Endothelial cell of umbilical vein (primary cell): Measurements from ENCODE around the gene CLN3. TPM values are rescaled to one million over a fixed set of nuclear protein-coding genes. Genes with fewer than 3 reads are reported as not detected.
"Not testable (repeated sequence)": the region's sequence is repeated elsewhere in the genome, so short reads cannot be mapped to it uniquely, and the experiment has no call there.

Experiments used
- BruUV-seq: library from RNA; stranded (reverse); fragments of 400-500 nt; replicated peaks from 2 replicates; lab custom pipeline; 2021; lab: Mats Ljungman, UMichigan
- CTCF ChIA-PET: fragments of 300-600, 350-600 bp; sonication (Branson Sonifier 250); formaldehyde crosslinking; loops from one replicate; lab custom pipeline; 2021; ENCODE audit warnings: antibody characterized with exemption, inconsistent platforms; lab: Charles Lee
- POLR2A ChIA-PET: fragments of 300-600, 350-600 bp; sonication (Branson Sonifier 250); formaldehyde crosslinking; loops from one replicate; lab custom pipeline; 2021; ENCODE audit warnings: antibody characterized with exemption, inconsistent platforms; lab: Charles Lee
- DNase-seq: peaks from one replicate; pipeline ENCODE4 v3.0.0-alpha.2; 2011; ENCODE audit warnings: low read depth, low spot score
- FAIRE-seq: peaks from 2 replicates; lab custom pipeline; 2011; peaks lifted over from hg19 to GRCh38; lab: Jason Lieb, UNC
- H2AFZ ChIP-seq: 2 replicates; pipeline ENCODE4 v1.6.0; 2012; ENCODE audit warnings: low read depth, low read length, control low read depth, inconsistent platforms
- H3K27ac ChIP-seq: 2 replicates; pipeline ENCODE4 v1.5.1; 2011; ENCODE audit warnings: low read depth, mild to moderate bottlenecking, control low read depth, low read length, moderate library complexity; ENCODE audit not compliant: insufficient read depth
- H3K27me3 ChIP-seq, 2 experiments: 2 replicates each; pipeline versions ENCODE4 v1.6.0 to v1.6.1; 2011; ENCODE audit warnings: low read length in 2 of 2, mixed read lengths in 1 of 2; ENCODE audit not compliant: control insufficient read depth in 2 of 2, insufficient read depth in 2 of 2
- H3K36me3 ChIP-seq, 2 experiments: 2 replicates in 1 of 2; 3 replicates in 1 of 2; pipeline ENCODE4 v1.5.1; 2011; ENCODE audit warnings: low read length in 2 of 2, mild to moderate bottlenecking in 1 of 2, moderate library complexity in 1 of 2; ENCODE audit not compliant: control insufficient read depth in 2 of 2, insufficient read depth in 2 of 2; ENCODE audit errors: extremely low read depth in 1 of 2
- H3K4me1 ChIP-seq: 3 replicates; pipeline ENCODE4 v1.5.1; 2011; ENCODE audit warnings: mild to moderate bottlenecking, low read length; ENCODE audit not compliant: control insufficient read depth, insufficient read depth; ENCODE audit errors: extremely low read depth
- H3K4me2 ChIP-seq: 2 replicates; pipeline ENCODE4 v1.6.1; 2011; ENCODE audit warnings: low read length, control low read depth, mixed read lengths; ENCODE audit not compliant: insufficient read depth
- H3K4me3 ChIP-seq, 3 experiments: fragments of 200-600 bp in 1 of 3; sonication (generic), shearing (Covaris generic) in 1 of 3; replicated peaks in 1 of 3; 2 replicates each; pipeline ENCODE4 v1.5.1; 2011 to 2016; ENCODE audit warnings: control low read depth in 3 of 3, low read length in 3 of 3, mild to moderate bottlenecking in 2 of 3, inconsistent platforms in 1 of 3, low read depth in 1 of 3, moderate library complexity in 1 of 3; ENCODE audit not compliant: insufficient read depth in 1 of 3
- H3K79me2 ChIP-seq: 2 replicates; pipeline ENCODE4 v1.6.0; 2012; ENCODE audit warnings: low read length, inconsistent platforms; ENCODE audit not compliant: control insufficient read depth, insufficient read depth
- H3K9ac ChIP-seq: replicated peaks from 2 replicates; pipeline ENCODE3; 2011; ENCODE audit warnings: low read length, control low read depth; ENCODE audit not compliant: insufficient read depth; ENCODE audit errors: extremely low read depth
- H3K9me1 ChIP-seq: replicated peaks from 3 replicates; pipeline ENCODE4 v1.6.0; 2011; ENCODE audit warnings: mild to moderate bottlenecking, low read length; ENCODE audit not compliant: control insufficient read depth, insufficient read depth; ENCODE audit errors: extremely low read depth
- H3K9me3 ChIP-seq: replicated peaks from 2 replicates; pipeline ENCODE4 v1.5.1; 2012; ENCODE audit warnings: low read length, inconsistent platforms; ENCODE audit not compliant: control insufficient read depth, insufficient read depth
- H4K20me1 ChIP-seq: replicated peaks from 2 replicates; pipeline ENCODE3; 2011; ENCODE audit warnings: mild to moderate bottlenecking, low read length; ENCODE audit not compliant: control insufficient read depth, insufficient read depth; ENCODE audit errors: extremely low read depth
- EZH2 ChIP-seq: IDR thresholded peaks from 2 replicates; pipeline ENCODE4 v1.6.1; 2012; ENCODE audit warnings: borderline replicate concordance, low read depth, mild to moderate bottlenecking, moderate library complexity, low read length, inconsistent platforms; ENCODE audit not compliant: severe bottlenecking
- FOS ChIP-seq: IDR thresholded peaks from 2 replicates; pipeline ENCODE4 v1.6.1; 2011; ENCODE audit warnings: mild to moderate bottlenecking, low read length, moderate library complexity, borderline replicate concordance; ENCODE audit not compliant: insufficient read depth
- GATA2 ChIP-seq: IDR thresholded peaks from 2 replicates; pipeline ENCODE4 v1.7.0; 2011; ENCODE audit warnings: low read depth, mild to moderate bottlenecking, moderate library complexity, mixed read lengths, low read length; ENCODE audit not compliant: insufficient read length, insufficient read depth
- JUN ChIP-seq: IDR thresholded peaks from 2 replicates; pipeline ENCODE4 v1.6.1; 2011; ENCODE audit warnings: borderline replicate concordance, low read depth; ENCODE audit not compliant: insufficient read length, insufficient read depth
- MYC ChIP-seq: IDR thresholded peaks from one replicate; pipeline ENCODE4 v1.6.1; 2011; ENCODE audit warnings: mild to moderate bottlenecking, low read depth, low read length
- POLR2A ChIP-seq: IDR thresholded peaks from 2 replicates; pipeline ENCODE4 v1.6.1; 2012; ENCODE audit warnings: low read depth, mild to moderate bottlenecking, control low read depth, low read length
- POLR2AphosphoS5 ChIP-seq: IDR thresholded peaks from 2 replicates; pipeline ENCODE4 v1.6.1; 2012; ENCODE audit warnings: low read depth, mild to moderate bottlenecking, control low read depth, low read length, moderate library complexity; ENCODE audit not compliant: insufficient read depth
- dilution Hi-C: fragments of 300-500 bp; cut with MboI; formaldehyde crosslinking; loops from one replicate; pipeline ENCODE4 v1.15.0; 2019; ENCODE audit warnings: low sequenced_read_pairs; ENCODE audit not compliant: extremely low pct_ligation_motif_present
- intact Hi-C: fragments of 100-400 bp; cut with micrococcal nuclease; formaldehyde crosslinking; loops from one replicate; pipeline ENCODE4 v1.10.0; 2022
- polyA plus RNA-seq, 4 experiments: library from polyadenylated mRNA; depleted of rRNA in 3 of 4; stranded (reverse) in 3 of 4; unstranded in 1 of 4; fragments of >200 nt; gene quantifications; 2 replicates each; pipeline versions ENCODE4 v1.2.1 to v1.2.3, GENCODE V29; 2011 to 2012; ENCODE audit warnings: missing spikeins in 1 of 4
- total RNA-seq: library from RNA; stranded (reverse); gene quantifications from 2 replicates; pipeline ENCODE4 v1.2.3, GENCODE V29; 2021
- TF ChIP-seq, protein P1 (sequence below): IDR thresholded peaks from 2 replicates; pipeline ENCODE4 v1.6.1; 2011; ENCODE audit not compliant: insufficient read depth, insufficient read length
- TF ChIP-seq, protein P2 (sequence below), 2 donors: IDR thresholded peaks; 1 replicate in 1 of 2; 2 replicates in 1 of 2; pipeline ENCODE4 v1.5.1; 2011; ENCODE audit warnings: low read length in 2 of 2, mild to moderate bottlenecking in 2 of 2, moderate library complexity in 2 of 2, control low read depth in 1 of 2, inconsistent platforms in 1 of 2, low read depth in 1 of 2; ENCODE audit not compliant: insufficient read depth in 1 of 2; ENCODE audit errors: extremely low read depth in 1 of 2

CLN3 gene
- total and polyA plus RNA-seq, 2 donors (not counting 3 experiments of a cell fraction or from before 2014, with no cell fraction given), result 40.2 to 76.1 TPM

DNA sequence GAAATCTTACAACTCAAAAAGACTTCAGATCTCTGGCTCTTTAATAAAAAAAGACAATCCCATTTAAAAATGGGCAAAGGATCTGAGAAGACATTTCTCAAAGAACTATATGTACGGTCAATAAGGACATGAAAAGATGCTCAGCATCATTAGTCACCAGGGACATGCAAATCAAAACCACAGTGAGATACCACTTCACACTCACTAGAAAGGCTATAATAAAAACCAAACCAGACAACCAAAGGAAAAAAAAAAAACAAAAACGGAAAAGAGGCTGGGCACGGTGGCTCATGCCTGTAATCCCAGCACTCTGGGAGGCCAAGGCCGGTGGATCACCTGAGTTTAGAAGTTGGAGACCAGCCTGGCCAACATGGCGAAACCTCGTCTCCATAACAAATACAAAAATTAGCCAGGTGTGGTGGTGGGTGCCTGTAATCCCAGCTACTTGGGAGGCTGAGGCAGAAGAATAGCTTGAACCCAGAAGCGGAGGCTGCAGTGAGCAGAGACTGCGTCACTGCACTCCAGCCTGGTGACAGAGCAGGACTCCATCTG, 18.1 kb downstream of the CLN3 start:
- TF ChIP-seq POLR2A (no peak), EZH2 (no peak), MYC (no peak), POLR2AphosphoS5 (no peak), GATA2 (no peak), JUN (no peak), FOS (no peak)
- TF ChIP-seq, protein P1, sequence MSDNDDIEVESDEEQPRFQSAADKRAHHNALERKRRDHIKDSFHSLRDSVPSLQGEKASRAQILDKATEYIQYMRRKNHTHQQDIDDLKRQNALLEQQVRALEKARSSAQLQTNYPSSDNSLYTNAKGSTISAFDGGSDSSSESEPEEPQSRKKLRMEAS, result no peak
- TF ChIP-seq, protein P2, sequence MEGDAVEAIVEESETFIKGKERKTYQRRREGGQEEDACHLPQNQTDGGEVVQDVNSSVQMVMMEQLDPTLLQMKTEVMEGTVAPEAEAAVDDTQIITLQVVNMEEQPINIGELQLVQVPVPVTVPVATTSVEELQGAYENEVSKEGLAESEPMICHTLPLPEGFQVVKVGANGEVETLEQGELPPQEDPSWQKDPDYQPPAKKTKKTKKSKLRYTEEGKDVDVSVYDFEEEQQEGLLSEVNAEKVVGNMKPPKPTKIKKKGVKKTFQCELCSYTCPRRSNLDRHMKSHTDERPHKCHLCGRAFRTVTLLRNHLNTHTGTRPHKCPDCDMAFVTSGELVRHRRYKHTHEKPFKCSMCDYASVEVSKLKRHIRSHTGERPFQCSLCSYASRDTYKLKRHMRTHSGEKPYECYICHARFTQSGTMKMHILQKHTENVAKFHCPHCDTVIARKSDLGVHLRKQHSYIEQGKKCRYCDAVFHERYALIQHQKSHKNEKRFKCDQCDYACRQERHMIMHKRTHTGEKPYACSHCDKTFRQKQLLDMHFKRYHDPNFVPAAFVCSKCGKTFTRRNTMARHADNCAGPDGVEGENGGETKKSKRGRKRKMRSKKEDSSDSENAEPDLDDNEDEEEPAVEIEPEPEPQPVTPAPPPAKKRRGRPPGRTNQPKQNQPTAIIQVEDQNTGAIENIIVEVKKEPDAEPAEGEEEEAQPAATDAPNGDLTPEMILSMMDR (IDR thresholded peaks at IDR 0.05; ENCODE audit: extremely low read depth in 1 of 2, insufficient read depth in 1 of 2, low read depth in 1 of 2, low read length in 2 of 2), result no peak
- CTCF ChIA-PET, result no interaction called here
- H3K4me2 ChIP-seq, result no peak overlapping the region
- H3K9me1 ChIP-seq, result no peaks in the 10 kb centered on the region
- H4K20me1 ChIP-seq, result no peaks in the 10 kb centered on the region
- no TSS peak for BruUV-seq
- H3K4me1 ChIP-seq, result no peaks in the 10 kb centered on the region
- FAIRE-seq, result no peak
- H3K9ac ChIP-seq, result no peak overlapping the region
- dilution Hi-C loops (no loop called here), intact Hi-C loops (no loop called here)
- H2AFZ ChIP-seq, result no peak overlapping the region
- H3K36me3 ChIP-seq, result peaks cover 0 to 8% of the 10 kb centered on the region in 2 experiments
- H3K4me3 ChIP-seq, result no peak overlapping the region
- POLR2A ChIA-PET, result interaction anchor here (0.6 kb wide), 1 partner anchor 18 kb away, joined by 6 read pairs; the partner anchor contains the start of gene CLN3
- no peaks in the 10 kb centered on the region for H3K79me2 ChIP-seq
- DNase-seq, result no peak
- H3K27ac ChIP-seq, result no peak overlapping the region
- no peaks in the 10 kb centered on the region for H3K9me3 ChIP-seq
- no peaks in the 10 kb centered on the region for H3K27me3 ChIP-seq

DNA sequence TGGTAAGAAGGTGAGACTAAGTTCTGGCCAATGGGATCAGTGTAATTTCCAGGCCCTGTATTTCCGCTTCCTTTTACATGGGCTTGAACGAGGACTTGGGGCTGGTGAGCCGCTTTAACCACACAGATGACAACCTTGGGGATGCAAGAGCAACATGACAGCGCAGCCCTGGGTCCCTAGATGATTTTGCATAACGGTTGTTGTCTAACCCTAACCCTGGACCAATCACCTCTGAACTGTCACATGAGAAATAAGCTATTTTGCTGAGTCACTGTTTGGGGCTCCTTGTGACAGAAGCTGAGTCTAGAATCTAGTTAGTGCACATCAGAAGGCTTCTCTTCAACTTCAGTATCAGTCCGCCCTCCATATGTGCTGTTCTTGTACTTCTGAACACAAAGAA, 44.8 kb downstream of the CLN3 start:
- H3K4me2 ChIP-seq, H3K9me1 ChIP-seq, dilution Hi-C loops, H2AFZ ChIP-seq, H3K9me3 ChIP-seq, H3K36me3 ChIP-seq, H3K27ac ChIP-seq, FAIRE-seq, intact Hi-C loops, H4K20me1 ChIP-seq, H3K9ac ChIP-seq, H3K4me3 ChIP-seq, BruUV-seq, H3K4me1 ChIP-seq, DNase-seq, H3K27me3 ChIP-seq, CTCF ChIA-PET, H3K79me2 ChIP-seq, POLR2A ChIA-PET: not testable (repeated sequence)

DNA sequence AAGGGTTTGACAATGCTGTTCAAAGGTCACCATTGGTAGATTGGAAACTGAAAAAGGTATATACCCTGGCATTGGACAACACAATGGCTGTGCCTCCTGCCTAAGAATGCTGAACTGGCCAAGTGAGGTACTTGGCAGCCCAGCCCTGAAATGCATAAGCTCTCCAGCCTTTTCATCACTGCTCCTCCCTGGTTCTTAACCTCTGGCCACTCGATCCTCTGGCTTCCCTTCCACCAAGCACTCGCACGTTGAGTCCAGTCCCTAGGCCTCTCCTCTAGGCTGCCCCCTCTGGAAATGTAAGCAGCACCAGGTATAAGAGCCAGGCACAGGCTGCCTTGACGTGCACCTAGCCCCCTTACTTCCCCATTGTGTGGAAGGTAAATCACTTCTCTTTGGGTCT, 45.5 kb downstream of the CLN3 start:
- FAIRE-seq, intact Hi-C loops, H4K20me1 ChIP-seq, CTCF ChIA-PET, H3K27me3 ChIP-seq, dilution Hi-C loops, H2AFZ ChIP-seq, H3K36me3 ChIP-seq, H3K4me2 ChIP-seq, H3K9ac ChIP-seq, H3K9me3 ChIP-seq, H3K79me2 ChIP-seq, POLR2A ChIA-PET, H3K4me3 ChIP-seq, H3K4me1 ChIP-seq, H3K9me1 ChIP-seq, BruUV-seq, H3K27ac ChIP-seq, DNase-seq: not testable (repeated sequence)
